GDM1 (cell line): ENCODE results near the gene ZMYND11.

Source experiments
- DNase-seq: peaks from one replicate; lab custom pipeline; 2025; lab: John Stamatoyannopoulos, UW

Gene ZMYND11

GRCh38 chr10:191703-192518 is 56.7 kb downstream of the ZMYND11 start:
- no peak for DNase-seq

GRCh38 chr10:194281-194680 is 59.0 kb downstream of the ZMYND11 start:
- no peak for DNase-seq

- no peak for DNase-seq
These were observed 65.2 kb downstream of the ZMYND11 start for GRCh38 chr10:200405-200804.

- DNase-seq = no peak
These were observed 66.1 kb downstream of the ZMYND11 start for GRCh38 chr10:201328-201771.

GRCh38 chr10:208616-209015 is 73.4 kb downstream of the ZMYND11 start:
- DNase-seq = no peak

- no peak for DNase-seq
These were observed 74.1 kb downstream of the ZMYND11 start for GRCh38 chr10:209357-209756.

- DNase-seq = no peak
These were observed 75.0 kb downstream of the ZMYND11 start for GRCh38 chr10:210297-210696.

GRCh38 chr10:215444-215843 is 80.2 kb downstream of the ZMYND11 start:
- DNase-seq = no peak

- no peak for DNase-seq
These were observed 83.5 kb downstream of the ZMYND11 start for GRCh38 chr10:218798-219197.

- no peak for DNase-seq
These were observed 84.6 kb downstream of the ZMYND11 start for GRCh38 chr10:219731-220472.

- no peak for DNase-seq
These were observed 89.3 kb downstream of the ZMYND11 start for GRCh38 chr10:224571-224970.

GRCh38 chr10:226018-226417 is 90.8 kb downstream of the ZMYND11 start:
- DNase-seq = no peak

- no peak for DNase-seq
These were observed 91.8 kb downstream of the ZMYND11 start for GRCh38 chr10:227014-227413.

GRCh38 chr10:228366-228765 is 93.1 kb downstream of the ZMYND11 start:
- no peak for DNase-seq

GRCh38 chr10:230758-231157 is 95.5 kb downstream of the ZMYND11 start:
- DNase-seq = no peak

GRCh38 chr10:232061-232460 is 96.8 kb downstream of the ZMYND11 start:
- no peak for DNase-seq

GRCh38 chr10:232878-233277 is 97.6 kb downstream of the ZMYND11 start:
- no peak for DNase-seq

GRCh38 chr10:234708-235406 is 99.6 kb downstream of the ZMYND11 start:
- DNase-seq = no peak

- DNase-seq = no peak
These were observed 100.7 kb downstream of the ZMYND11 start for GRCh38 chr10:235915-236314.

GRCh38 chr10:239109-239508 is 103.9 kb downstream of the ZMYND11 start:
- no peak for DNase-seq

GRCh38 chr10:241451-241850 is 106.2 kb downstream of the ZMYND11 start:
- no peak for DNase-seq

GRCh38 chr10:241966-242643 is 106.8 kb downstream of the ZMYND11 start:
- no peak for DNase-seq
